HCT116 (cell line): ENCODE measurements around the gene FRMD8. TPM values are rescaled to one million over a fixed set of nuclear protein-coding genes. Genes with fewer than 3 reads are reported as not detected.

Source experiments
- ATAC-seq: fragments of 200-7000 bp; cut with Tn5 transposase; 2 replicates; pipeline ENCODE4 v1.9.1; 2020; ENCODE audit warnings: mild to moderate bottlenecking, moderate library complexity
- BruUV-seq: library from RNA; stranded (reverse); fragments of 400-500 nt; replicated peaks from 2 replicates; lab custom pipeline; 2021; lab: Mats Ljungman, UMichigan
- CTCF ChIA-PET: fragments of 300-600 bp; sonication (Branson Sonifier 250); formaldehyde crosslinking; loops from one replicate; lab custom pipeline; 2021; ENCODE audit warnings: antibody characterized with exemption; lab: Charles Lee
- POLR2A ChIA-PET: fragments of 300-600, 350-600 bp; sonication (Branson Sonifier 250); formaldehyde crosslinking; loops from one replicate; lab custom pipeline; 2021; ENCODE audit warnings: antibody characterized with exemption; lab: Charles Lee
- RAD21 ChIA-PET, 2 experiments: fragments of 300-600 bp; sonication (Branson Sonifier 250); formaldehyde crosslinking; loops; one replicate each; lab custom pipeline; 2023; ENCODE audit warnings: low total read pairs in 2 of 2; ENCODE audit not compliant: uncharacterized antibody in 2 of 2, unreplicated experiment in 2 of 2, low non-redundant PET in 1 of 2; lab: Charles Lee
- DNase-seq: peaks from one replicate; pipeline ENCODE4 v3.0.0-alpha.2; 2010; ENCODE audit warnings: low read depth, low spot score
- H2AFZ ChIP-seq: fragments of 200-600 bp; shearing (Covaris generic), sonication (generic); 2 replicates; pipeline ENCODE4 v1.6.1; 2017; ENCODE audit warnings: low read depth, mixed run types, mixed read lengths, antibody characterized with exemption, low read length; ENCODE audit not compliant: poor library complexity, severe bottlenecking
- H3K27ac ChIP-seq: 2 replicates; pipeline ENCODE4 v1.5.1; 2012; ENCODE audit warnings: low read depth, low read length
- H3K27me3 ChIP-seq: fragments of 200-600 bp; sonication (generic); 2 replicates; pipeline ENCODE4 v1.6.1; 2016; ENCODE audit warnings: mixed run types, low read length, mixed read lengths; ENCODE audit not compliant: insufficient read depth
- H3K36me3 ChIP-seq, 2 experiments: fragments of 200-500 bp in 1 of 2; fragments of 200-600 bp in 1 of 2; sonication (Bioruptor generic) in 1 of 2; sonication (generic) in 1 of 2; 2 replicates each; pipeline versions ENCODE4 v1.5.1 to v1.6.1; 2014 to 2016; ENCODE audit warnings: low read length in 2 of 2, inconsistent platforms in 1 of 2, mixed read lengths in 1 of 2, mixed run types in 1 of 2; ENCODE audit not compliant: insufficient read depth in 2 of 2, control insufficient read depth in 1 of 2
- H3K4me1 ChIP-seq, 2 experiments: fragments of 200-600 bp in 1 of 2; sonication (generic) in 1 of 2; 2 replicates each; pipeline versions ENCODE4 v1.5.1 to v1.6.1; 2012 to 2017; ENCODE audit warnings: low read length in 2 of 2, inconsistent platforms in 1 of 2, mild to moderate bottlenecking in 1 of 2, mixed read lengths in 1 of 2, mixed run types in 1 of 2, moderate library complexity in 1 of 2; ENCODE audit not compliant: insufficient read depth in 2 of 2, control insufficient read depth in 1 of 2
- H3K4me2 ChIP-seq: fragments of 200-600 bp; sonication (generic); 2 replicates; pipeline ENCODE4 v1.6.1; 2017; ENCODE audit warnings: mixed run types, low read length, mixed read lengths
- H3K4me3 ChIP-seq, 2 experiments: fragments of 200-600 bp in 1 of 2; sonication (generic) in 1 of 2; replicated peaks in 1 of 2; 2 replicates each; pipeline ENCODE4 v1.5.1; 2011 to 2016; ENCODE audit warnings: low read length in 2 of 2, control low read depth in 1 of 2, low read depth in 1 of 2, mild to moderate bottlenecking in 1 of 2, mixed read lengths in 1 of 2, mixed run types in 1 of 2
- H3K79me2 ChIP-seq: fragments of 200-600 bp; sonication (generic); 2 replicates; pipeline ENCODE4 v1.6.1; 2017; ENCODE audit warnings: mild to moderate bottlenecking, mixed run types, low read length, moderate library complexity, mixed read lengths; ENCODE audit not compliant: insufficient read depth
- H3K9ac ChIP-seq: fragments of 200-600 bp; sonication (generic); 2 replicates; pipeline ENCODE4 v1.6.1; 2016; ENCODE audit warnings: low read length, mixed read lengths
- H3K9me2 ChIP-seq: fragments of 200-600 bp; sonication (generic), shearing (Covaris generic); 2 replicates; pipeline ENCODE4 v1.6.1; 2017; ENCODE audit warnings: mixed run types, mild to moderate bottlenecking, moderate library complexity; ENCODE audit not compliant: insufficient read depth
- H3K9me3 ChIP-seq, 2 experiments: fragments of 200-500 bp in 1 of 2; fragments of 200-600 bp in 1 of 2; sonication (Bioruptor generic) in 1 of 2; sonication (generic) in 1 of 2; 2 replicates each; pipeline ENCODE4 v1.6.1; 2014 to 2017; ENCODE audit warnings: low read length in 2 of 2, mixed read lengths in 2 of 2, inconsistent platforms in 1 of 2, low read depth in 1 of 2, mild to moderate bottlenecking in 1 of 2, mixed run types in 1 of 2, moderate library complexity in 1 of 2; ENCODE audit not compliant: control insufficient read depth in 1 of 2, insufficient read depth in 1 of 2
- H4K20me1 ChIP-seq: fragments of 200-600 bp; sonication (generic), shearing (Covaris generic); 2 replicates; pipeline ENCODE4 v1.6.1; 2017; ENCODE audit warnings: mixed run types, mild to moderate bottlenecking, moderate library complexity; ENCODE audit not compliant: insufficient read depth
- CTCF ChIP-seq, 3 experiments: fragments of 200-600 bp in 1 of 3; sonication (generic) in 1 of 3; IDR thresholded peaks in 2 of 3; conservative IDR thresholded peaks in 1 of 3; 2 replicates each; pipeline ENCODE4 v1.5.1; 2012 to 2017; ENCODE audit warnings: low read depth in 2 of 3, low read length in 2 of 3, antibody characterized with exemption in 1 of 3, borderline replicate concordance in 1 of 3, control low read depth in 1 of 3, mild to moderate bottlenecking in 1 of 3, mixed read lengths in 1 of 3, mixed run types in 1 of 3, moderate library complexity in 1 of 3; ENCODE audit not compliant: insufficient read depth in 1 of 3
- FOSL1 ChIP-seq: IDR thresholded peaks from 2 replicates; pipeline ENCODE4 v1.6.1; 2012; ENCODE audit warnings: low read depth
- MAX ChIP-seq: IDR thresholded peaks from 2 replicates; pipeline ENCODE4 v1.6.1; 2012
- SP1 ChIP-seq: IDR thresholded peaks from 2 replicates; pipeline ENCODE4 v1.6.1; 2012; ENCODE audit warnings: low read depth
- TCF7L2 ChIP-seq: IDR thresholded peaks from 2 replicates; pipeline ENCODE4 v1.7.0; 2011; ENCODE audit warnings: borderline replicate concordance, inconsistent platforms; ENCODE audit not compliant: insufficient read depth, insufficient read length; ENCODE audit errors: extremely low read depth
- YY1 ChIP-seq: IDR thresholded peaks from 2 replicates; pipeline ENCODE4 v1.6.1; 2011; ENCODE audit warnings: low read length, low read depth, moderate library complexity, mild to moderate bottlenecking; ENCODE audit not compliant: insufficient replicate concordance; ENCODE audit errors: extremely low read depth
- ZBTB33 ChIP-seq: IDR thresholded peaks from 2 replicates; pipeline ENCODE4 v1.6.1; 2011; ENCODE audit warnings: mild to moderate bottlenecking, low read length, moderate library complexity; ENCODE audit not compliant: insufficient replicate concordance; ENCODE audit errors: extremely low read depth
- ZFX ChIP-seq: fragments of 450-650 bp; IDR thresholded peaks from 2 replicates; pipeline ENCODE4 v1.6.1; 2017
- intact Hi-C: fragments of 100-400 bp; cut with micrococcal nuclease; formaldehyde crosslinking; loops from 2 replicates; pipeline ENCODE4 v1.10.0; 2022
- total RNA-seq: library from RNA; stranded (reverse); gene quantifications from one replicate; pipeline ENCODE4 v1.2.1, GENCODE V29; 2021; ENCODE audit not compliant: unreplicated experiment

The FRMD8 gene
- total RNA-seq, 1 experiment from 2014 or later, result 35.8 TPM

- intact Hi-C loops, result no loop called here
- Histone ChIP-seq H3K4me3 (no peak overlapping the region), H3K4me1 (peaks cover 30 to 39% of the 10 kb centered on the region in 2 experiments), H3K9ac (no peak overlapping the region), H4K20me1 (no peaks in the 10 kb centered on the region), H3K4me2 (no peak overlapping the region), H3K27ac (no peak overlapping the region), H3K27me3 (no peaks in the 10 kb centered on the region), H3K9me3 (no peaks in the 10 kb centered on the region), H3K9me2 (no peaks in the 10 kb centered on the region), H3K36me3 (no peaks in the 10 kb centered on the region), H2AFZ (no peak overlapping the region), H3K79me2 (no peaks in the 10 kb centered on the region)
- ATAC-seq, result no peak
- ChIA-PET POLR2A (interaction anchor here (1.2 to 1.4 kb wide), 3 partner anchors 44 to 130 kb away, joined by 3 to 4 read pairs (median 4); partner anchors contain the start of gene NEAT1), RAD21 (no interaction called here), CTCF (no interaction called here)
- TF ChIP-seq YY1 (no peak), CTCF (IDR thresholded peaks at IDR 0.05 in 2 of 3, conservative IDR thresholded peaks at IDR 0.05 in 1 of 3; ENCODE audit: borderline replicate concordance in 1 of 3, insufficient read depth in 1 of 3, low read depth in 2 of 3, low read length in 2 of 3) (peak in 2 of 3 experiments; percentile 11 to 34; a peak in 2 of 6 replicates)
- no peak for DNase-seq
- BruUV-seq, result no TSS peak
Observed at GRCh38 chr11:65378208-65378927, 8.1 kb upstream of the FRMD8 start.

GRCh38 chr11:65378928-65379638 lies 7.4 kb upstream of the FRMD8 start:
- H3K27me3 ChIP-seq, result no peaks in the 10 kb centered on the region
- intact Hi-C loops, result no loop called here
- H3K4me1 ChIP-seq, result peaks cover 37 to 46% of the 10 kb centered on the region in 2 experiments
- H2AFZ ChIP-seq, result no peak overlapping the region
- H3K9me2 ChIP-seq, result no peaks in the 10 kb centered on the region
- H3K79me2 ChIP-seq, result no peaks in the 10 kb centered on the region
- no peaks in the 10 kb centered on the region for H3K9me3 ChIP-seq
- H3K27ac ChIP-seq, result no peak overlapping the region; the same call in 1 of the 2 replicates
- POLR2A ChIA-PET, result interaction anchor here (0.7 to 1.4 kb wide), 3 partner anchors 44 to 128 kb away, joined by 3 to 4 read pairs (median 3); partner anchors contain the start of gene NEAT1
- DNase-seq (no peak), ATAC-seq (no peak)
- no peak overlapping the region for H3K4me2 ChIP-seq
- no TSS peak for BruUV-seq
- RAD21 ChIA-PET, result no interaction called here
- no peaks in the 10 kb centered on the region for H4K20me1 ChIP-seq
- CTCF ChIA-PET, result interaction anchor here (0.6 kb wide), 1 partner anchor 62 kb away, joined by 7 read pairs; no protein-coding TSS in a partner anchor
- H3K36me3 ChIP-seq, result no peaks in the 10 kb centered on the region
- H3K9ac ChIP-seq, result no peak overlapping the region
- H3K4me3 ChIP-seq, result no peak overlapping the region
- TF ChIP-seq SP1 (no peak), ZBTB33 (no peak), FOSL1 (no peak), ZFX (no peak), TCF7L2 (no peak), MAX (no peak), CTCF (IDR thresholded peaks at IDR 0.05 in 2 of 3, conservative IDR thresholded peaks at IDR 0.05 in 1 of 3; ENCODE audit: borderline replicate concordance in 1 of 3, insufficient read depth in 1 of 3, low read depth in 2 of 3, low read length in 2 of 3) (no peak)
